Measurements from ENCODE around the gene NODAL.

NODAL gene

GRCh38 chr10:70432561-70433263 is 8.8 kb downstream of the NODAL start:
- no peak for DNase-seq (ENCODE audit: low read depth in 2 of 2)

- DNase-seq (ENCODE audit: low read depth in 2 of 2) = no peak
Measured at GRCh38 chr10:70432101-70432500, 9.4 kb downstream of the NODAL start.

GRCh38 chr10:70430493-70431445 is 10.7 kb downstream of the NODAL start:
- DNase-seq (ENCODE audit: low read depth in 2 of 2) = no peak

- no peak for DNase-seq (ENCODE audit: low read depth in 2 of 2)
Measured at GRCh38 chr10:70426823-70427222, 14.7 kb downstream of the NODAL start.

GRCh38 chr10:70425096-70425495 is 16.4 kb downstream of the NODAL start:
- no peak for DNase-seq (ENCODE audit: low read depth in 2 of 2)

GRCh38 chr10:70424320-70424719 is 17.2 kb downstream of the NODAL start:
- no peak for DNase-seq (ENCODE audit: low read depth in 2 of 2)

GRCh38 chr10:70418713-70419112 is 22.8 kb downstream of the NODAL start:
- no peak for DNase-seq (ENCODE audit: low read depth in 2 of 2)

GRCh38 chr10:70418229-70418628 is 23.3 kb downstream of the NODAL start:
- no peak for DNase-seq (ENCODE audit: low read depth in 2 of 2)

- DNase-seq (ENCODE audit: low read depth in 2 of 2) = no peak
Measured at GRCh38 chr10:70417568-70417967, 23.9 kb downstream of the NODAL start.

- no peak for DNase-seq (ENCODE audit: low read depth in 2 of 2)
Measured at GRCh38 chr10:70412356-70412755, 29.1 kb downstream of the NODAL start.

- no peak for DNase-seq (ENCODE audit: low read depth in 2 of 2)
Measured at GRCh38 chr10:70410608-70411007, 30.9 kb downstream of the NODAL start.

- DNase-seq (ENCODE audit: low read depth in 2 of 2) = no peak
Measured at GRCh38 chr10:70409772-70410171, 31.7 kb downstream of the NODAL start.

GRCh38 chr10:70405037-70405824 is 36.2 kb downstream of the NODAL start:
- no peak for DNase-seq (ENCODE audit: low read depth in 2 of 2)

- DNase-seq (ENCODE audit: low read depth in 2 of 2) = no peak
Measured at GRCh38 chr10:70404787-70405036, 36.8 kb downstream of the NODAL start.

- peak; percentile 98 to 99 for DNase-seq (ENCODE audit: low read depth in 2 of 2)
Measured at GRCh38 chr10:70404036-70404786, 37.3 kb downstream of the NODAL start, which contains the start of gene EIF4EBP2. TSS of gene EIF4EBP2 (plus strand) at chr10:70404145. CDS start at chr10:70404402, 257 bp downstream.

GRCh38 chr10:70403483-70404035 is 37.9 kb downstream of the NODAL start:
- no peak for DNase-seq (ENCODE audit: low read depth in 2 of 2)

- DNase-seq (ENCODE audit: low read depth in 2 of 2) = no peak
Measured at GRCh38 chr10:70399177-70399576, 42.3 kb downstream of the NODAL start.

GRCh38 chr10:70396140-70396539 is 45.3 kb downstream of the NODAL start:
- DNase-seq (ENCODE audit: low read depth in 2 of 2) = no peak

- DNase-seq (ENCODE audit: low read depth in 2 of 2) = no peak
Measured at GRCh38 chr10:70391654-70392053, 49.8 kb downstream of the NODAL start.
